Endothelial cell of umbilical vein (primary cell): ENCODE results near the gene HGFAC. TPM values are rescaled to one million over a fixed set of nuclear protein-coding genes. Genes with fewer than 3 reads are reported as not detected.

Experiments used
- BruUV-seq: library from RNA; stranded (reverse); fragments of 400-500 nt; replicated peaks from 2 replicates; lab custom pipeline; 2021; lab: Mats Ljungman, UMichigan
- CTCF ChIA-PET: fragments of 300-600, 350-600 bp; sonication (Branson Sonifier 250); formaldehyde crosslinking; loops from one replicate; lab custom pipeline; 2021; ENCODE audit warnings: antibody characterized with exemption, inconsistent platforms; lab: Charles Lee
- POLR2A ChIA-PET: fragments of 300-600, 350-600 bp; sonication (Branson Sonifier 250); formaldehyde crosslinking; loops from one replicate; lab custom pipeline; 2021; ENCODE audit warnings: antibody characterized with exemption, inconsistent platforms; lab: Charles Lee
- DNase-seq: peaks from one replicate; pipeline ENCODE4 v3.0.0-alpha.2; 2011; ENCODE audit warnings: low read depth, low spot score
- FAIRE-seq: peaks from 2 replicates; lab custom pipeline; 2011; peaks lifted over from hg19 to GRCh38; lab: Jason Lieb, UNC
- H2AFZ ChIP-seq: 2 replicates; pipeline ENCODE4 v1.6.0; 2012; ENCODE audit warnings: low read depth, low read length, control low read depth, inconsistent platforms
- H3K27ac ChIP-seq: 2 replicates; pipeline ENCODE4 v1.5.1; 2011; ENCODE audit warnings: low read depth, mild to moderate bottlenecking, control low read depth, low read length, moderate library complexity; ENCODE audit not compliant: insufficient read depth
- H3K27me3 ChIP-seq, 2 experiments: 2 replicates each; pipeline versions ENCODE4 v1.6.0 to v1.6.1; 2011; ENCODE audit warnings: low read length in 2 of 2, mixed read lengths in 1 of 2; ENCODE audit not compliant: control insufficient read depth in 2 of 2, insufficient read depth in 2 of 2
- H3K36me3 ChIP-seq, 2 experiments: 2 replicates in 1 of 2; 3 replicates in 1 of 2; pipeline ENCODE4 v1.5.1; 2011; ENCODE audit warnings: low read length in 2 of 2, mild to moderate bottlenecking in 1 of 2, moderate library complexity in 1 of 2; ENCODE audit not compliant: control insufficient read depth in 2 of 2, insufficient read depth in 2 of 2; ENCODE audit errors: extremely low read depth in 1 of 2
- H3K4me1 ChIP-seq: 3 replicates; pipeline ENCODE4 v1.5.1; 2011; ENCODE audit warnings: mild to moderate bottlenecking, low read length; ENCODE audit not compliant: control insufficient read depth, insufficient read depth; ENCODE audit errors: extremely low read depth
- H3K4me2 ChIP-seq: 2 replicates; pipeline ENCODE4 v1.6.1; 2011; ENCODE audit warnings: low read length, control low read depth, mixed read lengths; ENCODE audit not compliant: insufficient read depth
- H3K4me3 ChIP-seq, 3 experiments: fragments of 200-600 bp in 1 of 3; sonication (generic), shearing (Covaris generic) in 1 of 3; replicated peaks in 1 of 3; 2 replicates each; pipeline ENCODE4 v1.5.1; 2011 to 2016; ENCODE audit warnings: control low read depth in 3 of 3, low read length in 3 of 3, mild to moderate bottlenecking in 2 of 3, inconsistent platforms in 1 of 3, low read depth in 1 of 3, moderate library complexity in 1 of 3; ENCODE audit not compliant: insufficient read depth in 1 of 3
- H3K79me2 ChIP-seq: 2 replicates; pipeline ENCODE4 v1.6.0; 2012; ENCODE audit warnings: low read length, inconsistent platforms; ENCODE audit not compliant: control insufficient read depth, insufficient read depth
- H3K9ac ChIP-seq: replicated peaks from 2 replicates; pipeline ENCODE3; 2011; ENCODE audit warnings: low read length, control low read depth; ENCODE audit not compliant: insufficient read depth; ENCODE audit errors: extremely low read depth
- H3K9me1 ChIP-seq: replicated peaks from 3 replicates; pipeline ENCODE4 v1.6.0; 2011; ENCODE audit warnings: mild to moderate bottlenecking, low read length; ENCODE audit not compliant: control insufficient read depth, insufficient read depth; ENCODE audit errors: extremely low read depth
- H3K9me3 ChIP-seq: replicated peaks from 2 replicates; pipeline ENCODE4 v1.5.1; 2012; ENCODE audit warnings: low read length, inconsistent platforms; ENCODE audit not compliant: control insufficient read depth, insufficient read depth
- H4K20me1 ChIP-seq: replicated peaks from 2 replicates; pipeline ENCODE3; 2011; ENCODE audit warnings: mild to moderate bottlenecking, low read length; ENCODE audit not compliant: control insufficient read depth, insufficient read depth; ENCODE audit errors: extremely low read depth
- CTCF ChIP-seq, 2 donors: IDR thresholded peaks; 1 replicate in 1 of 2; 2 replicates in 1 of 2; pipeline ENCODE4 v1.5.1; 2011; ENCODE audit warnings: low read length in 2 of 2, mild to moderate bottlenecking in 2 of 2, moderate library complexity in 2 of 2, control low read depth in 1 of 2, inconsistent platforms in 1 of 2, low read depth in 1 of 2; ENCODE audit not compliant: insufficient read depth in 1 of 2; ENCODE audit errors: extremely low read depth in 1 of 2
- EZH2 ChIP-seq: IDR thresholded peaks from 2 replicates; pipeline ENCODE4 v1.6.1; 2012; ENCODE audit warnings: borderline replicate concordance, low read depth, mild to moderate bottlenecking, moderate library complexity, low read length, inconsistent platforms; ENCODE audit not compliant: severe bottlenecking
- FOS ChIP-seq: IDR thresholded peaks from 2 replicates; pipeline ENCODE4 v1.6.1; 2011; ENCODE audit warnings: mild to moderate bottlenecking, low read length, moderate library complexity, borderline replicate concordance; ENCODE audit not compliant: insufficient read depth
- GATA2 ChIP-seq: IDR thresholded peaks from 2 replicates; pipeline ENCODE4 v1.7.0; 2011; ENCODE audit warnings: low read depth, mild to moderate bottlenecking, moderate library complexity, mixed read lengths, low read length; ENCODE audit not compliant: insufficient read length, insufficient read depth
- JUN ChIP-seq: IDR thresholded peaks from 2 replicates; pipeline ENCODE4 v1.6.1; 2011; ENCODE audit warnings: borderline replicate concordance, low read depth; ENCODE audit not compliant: insufficient read length, insufficient read depth
- MAX ChIP-seq: IDR thresholded peaks from 2 replicates; pipeline ENCODE4 v1.6.1; 2011; ENCODE audit not compliant: insufficient read depth, insufficient read length
- MYC ChIP-seq: IDR thresholded peaks from one replicate; pipeline ENCODE4 v1.6.1; 2011; ENCODE audit warnings: mild to moderate bottlenecking, low read depth, low read length
- POLR2A ChIP-seq: IDR thresholded peaks from 2 replicates; pipeline ENCODE4 v1.6.1; 2012; ENCODE audit warnings: low read depth, mild to moderate bottlenecking, control low read depth, low read length
- POLR2AphosphoS5 ChIP-seq: IDR thresholded peaks from 2 replicates; pipeline ENCODE4 v1.6.1; 2012; ENCODE audit warnings: low read depth, mild to moderate bottlenecking, control low read depth, low read length, moderate library complexity; ENCODE audit not compliant: insufficient read depth
- dilution Hi-C: fragments of 300-500 bp; cut with MboI; formaldehyde crosslinking; loops from one replicate; pipeline ENCODE4 v1.15.0; 2019; ENCODE audit warnings: low sequenced_read_pairs; ENCODE audit not compliant: extremely low pct_ligation_motif_present
- intact Hi-C: fragments of 100-400 bp; cut with micrococcal nuclease; formaldehyde crosslinking; loops from one replicate; pipeline ENCODE4 v1.10.0; 2022
- polyA plus RNA-seq, 4 experiments: library from polyadenylated mRNA; depleted of rRNA in 3 of 4; stranded (reverse) in 3 of 4; unstranded in 1 of 4; fragments of >200 nt; gene quantifications; 2 replicates each; pipeline versions ENCODE4 v1.2.1 to v1.2.3, GENCODE V29; 2011 to 2012; ENCODE audit warnings: missing spikeins in 1 of 4
- total RNA-seq: library from RNA; stranded (reverse); gene quantifications from 2 replicates; pipeline ENCODE4 v1.2.3, GENCODE V29; 2021

HGFAC gene
- total and polyA plus RNA-seq, 2 donors (not counting 3 experiments of a cell fraction or from before 2014, with no cell fraction given), result 0.36 to 0.49 TPM

GRCh38 chr4:3491681-3492405, 50.1 kb downstream of the HGFAC start:
- no peaks in the 10 kb centered on the region for H4K20me1 ChIP-seq
- intact Hi-C loops (no loop called here), dilution Hi-C loops (no loop called here)
- H3K4me3 ChIP-seq, result no peak overlapping the region
- H2AFZ ChIP-seq, result no peak overlapping the region
- no TSS peak for BruUV-seq
- CTCF ChIA-PET, result interaction anchor here (2.2 kb wide), 1 partner anchor 11 kb away, joined by 13 read pairs; no protein-coding TSS in a partner anchor
- no peak overlapping the region for H3K27ac ChIP-seq
- H3K4me1 ChIP-seq, result no peaks in the 10 kb centered on the region
- H3K36me3 ChIP-seq, result no peaks in the 10 kb centered on the region
- H3K9me1 ChIP-seq, result no peaks in the 10 kb centered on the region
- no peaks in the 10 kb centered on the region for H3K9me3 ChIP-seq
- peaks cover 2 to 7% of the 10 kb centered on the region in 2 experiments for H3K27me3 ChIP-seq
- TF ChIP-seq CTCF (IDR thresholded peaks at IDR 0.05; ENCODE audit: extremely low read depth in 1 of 2, insufficient read depth in 1 of 2, low read depth in 1 of 2, low read length in 2 of 2) (no peak), JUN (no peak), POLR2A (no peak), MYC (no peak), POLR2AphosphoS5 (no peak), GATA2 (no peak), EZH2 (no peak), FOS (no peak), MAX (no peak)
- DNase-seq, result no peak
- no peak overlapping the region for H3K9ac ChIP-seq
- FAIRE-seq, result no peak
- POLR2A ChIA-PET, result no interaction called here
- no peaks in the 10 kb centered on the region for H3K79me2 ChIP-seq
- no peak overlapping the region for H3K4me2 ChIP-seq
